Activated CD4-positive, alpha-beta T cell treated with anti-CD3 and anti-CD28 coated beads for 36 hours (primary cell): ENCODE measurements around the gene SLC2A2. TPM values are rescaled to one million over a fixed set of nuclear protein-coding genes. Genes with fewer than 3 reads are reported as not detected.

Experiments
- ATAC-seq: fragments of 200-7000 bp; cut with Tn5 transposase; one replicate; pipeline ENCODE4 v1.10.0; 2021; ENCODE audit warnings: mild to moderate bottlenecking, moderate library complexity
- CTCF ChIA-PET: fragments of 350-600 bp; sonication (Branson Sonifier 250); formaldehyde crosslinking; loops from one replicate; lab custom pipeline; 2021; ENCODE audit warnings: antibody characterized with exemption; lab: Charles Lee
- POLR2A ChIA-PET: fragments of 350-600 bp; sonication (Branson Sonifier 250); formaldehyde crosslinking; loops from one replicate; lab custom pipeline; 2021; ENCODE audit warnings: antibody characterized with exemption, inconsistent platforms; lab: Charles Lee
- DNase-seq: peaks from one replicate; pipeline ENCODE4 v3.0.0-alpha.2; 2020
- H3K27ac Mint-ChIP-seq: one replicate; pipeline ENCODE4 v1.8.0; 2021; ENCODE audit warnings: mixed read lengths
- H3K27me3 Mint-ChIP-seq: one replicate; pipeline ENCODE4 v1.8.0; 2021; ENCODE audit warnings: mixed read lengths
- H3K36me3 Mint-ChIP-seq: one replicate; pipeline ENCODE4 v1.8.0; 2021; ENCODE audit warnings: low read depth, mixed read lengths
- H3K4me1 Mint-ChIP-seq: one replicate; pipeline ENCODE4 v1.8.0; 2021; ENCODE audit warnings: mixed read lengths
- H3K4me3 Mint-ChIP-seq: one replicate; pipeline ENCODE4 v1.8.0; 2021; ENCODE audit warnings: mild to moderate bottlenecking, moderate library complexity, mixed read lengths
- H3K9me3 Mint-ChIP-seq: one replicate; pipeline ENCODE4 v1.8.0; 2021; ENCODE audit warnings: low read depth, mixed read lengths
- intact Hi-C, 2 experiments: fragments of 100-400 bp; cut with DNase I in 1 of 2; cut with micrococcal nuclease in 1 of 2; formaldehyde crosslinking; loops; one replicate each; pipeline versions ENCODE4 v1.14.2 to v1.15.1; 2022 to 2024; cut with DNase I, micrococcal nuclease
- total RNA-seq, 2 experiments: library from RNA; stranded (reverse); gene quantifications; one replicate each; pipeline ENCODE4 v1.2.3, GENCODE V29; 2021

SLC2A2 gene
- total RNA-seq, 2 experiments from 2014 or later = not detected

GRCh38 chr3:171055336-171056178 is 29.0 kb upstream of the SLC2A2 start:
- Mint-ChIP-seq H3K36me3 (no peaks in the 10 kb centered on the region), H3K4me3 (no peak overlapping the region), H3K9me3 (peaks cover 2% of the 10 kb centered on the region), H3K27me3 (peaks cover 2% of the 10 kb centered on the region), H3K27ac (no peak overlapping the region), H3K4me1 (no peaks in the 10 kb centered on the region)
- POLR2A ChIA-PET = no interaction called here
- intact Hi-C loops = no loop called here
- no peak for DNase-seq
- CTCF ChIA-PET = interaction anchor here (1.0 kb wide), 1 partner anchor 10 kb away, joined by 3 read pairs; no protein-coding TSS in a partner anchor
- no peak for ATAC-seq

- intact Hi-C loops = loop anchor here in 1 of 2 experiments (5.0 kb wide), 1 partner anchor 93 kb away; no protein-coding TSS in a partner anchor
- POLR2A ChIA-PET = no interaction called here
- H3K27ac Mint-ChIP-seq = no peak overlapping the region
- CTCF ChIA-PET = interaction anchor here (1.0 kb wide), 1 partner anchor 11 kb away, joined by 3 read pairs; no protein-coding TSS in a partner anchor
- ATAC-seq (no peak), DNase-seq (no peak)
- H3K4me1 Mint-ChIP-seq = no peaks in the 10 kb centered on the region
- H3K27me3 Mint-ChIP-seq = peaks cover 2% of the 10 kb centered on the region
- no peak overlapping the region for H3K4me3 Mint-ChIP-seq
- H3K36me3 Mint-ChIP-seq = no peaks in the 10 kb centered on the region
- H3K9me3 Mint-ChIP-seq = peaks cover 2% of the 10 kb centered on the region
Measured at GRCh38 chr3:171054921-171055320, 28.4 kb upstream of the SLC2A2 start.

GRCh38 chr3:171054231-171054630 is 27.7 kb upstream of the SLC2A2 start:
- intact Hi-C loops = loop anchor here in 1 of 2 experiments (5.0 kb wide), 1 partner anchor 92 kb away; no protein-coding TSS in a partner anchor
- Mint-ChIP-seq H3K27ac (no peak overlapping the region), H3K4me1 (no peaks in the 10 kb centered on the region), H3K4me3 (no peak overlapping the region), H3K36me3 (no peaks in the 10 kb centered on the region), H3K27me3 (peaks cover 2% of the 10 kb centered on the region), H3K9me3 (peaks cover 2% of the 10 kb centered on the region)
- DNase-seq (no peak), ATAC-seq (no peak)
- POLR2A ChIA-PET = no interaction called here
- CTCF ChIA-PET = interaction anchor here (0.6 to 0.8 kb wide), 2 partner anchors 9 to 814 kb away, joined by 3 read pairs; no protein-coding TSS in a partner anchor

GRCh38 chr3:171049861-171050444 is 23.4 kb upstream of the SLC2A2 start:
- ChIA-PET POLR2A (no interaction called here), CTCF (interaction anchor here (0.6 to 3.0 kb wide), 8 partner anchors 12 to 724 kb away, joined by 3 to 22 read pairs (median 4); no protein-coding TSS in a partner anchor)
- Mint-ChIP-seq H3K4me1 (no peaks in the 10 kb centered on the region), H3K36me3 (no peaks in the 10 kb centered on the region), H3K27me3 (peaks cover 5% of the 10 kb centered on the region), H3K4me3 (no peak overlapping the region), H3K9me3 (peaks cover 2% of the 10 kb centered on the region), H3K27ac (no peak overlapping the region)
- intact Hi-C loops = loop anchor here (1.0 to 5.0 kb wide), 4 partner anchors 88 to 723 kb away; no protein-coding TSS in a partner anchor
- peak; percentile 70 for DNase-seq
- ATAC-seq = peak; percentile 80

GRCh38 chr3:171046760-171047159 is 20.2 kb upstream of the SLC2A2 start:
- no peak overlapping the region for H3K4me3 Mint-ChIP-seq
- H3K27ac Mint-ChIP-seq = no peak overlapping the region
- H3K9me3 Mint-ChIP-seq = no peaks in the 10 kb centered on the region
- ATAC-seq (no peak), DNase-seq (no peak)
- H3K27me3 Mint-ChIP-seq = peaks cover 11% of the 10 kb centered on the region
- POLR2A ChIA-PET = interaction anchor here (0.6 kb wide), 1 partner anchor 478 kb away, joined by 3 read pairs; no protein-coding TSS in a partner anchor
- no peaks in the 10 kb centered on the region for H3K4me1 Mint-ChIP-seq
- intact Hi-C loops = no loop called here
- H3K36me3 Mint-ChIP-seq = no peaks in the 10 kb centered on the region
- CTCF ChIA-PET = no interaction called here

- H3K4me1 Mint-ChIP-seq = no peaks in the 10 kb centered on the region
- intact Hi-C loops = no loop called here
- H3K9me3 Mint-ChIP-seq = no peaks in the 10 kb centered on the region
Measured at GRCh38 chr3:171044835-171045793, 18.6 kb upstream of the SLC2A2 start.

GRCh38 chr3:171044384-171044783 is 17.9 kb upstream of the SLC2A2 start:
- Mint-ChIP-seq H3K27ac (no peak overlapping the region), H3K36me3 (no peaks in the 10 kb centered on the region), H3K9me3 (no peaks in the 10 kb centered on the region), H3K4me3 (no peak overlapping the region), H3K4me1 (no peaks in the 10 kb centered on the region), H3K27me3 (peaks cover 17% of the 10 kb centered on the region)
- ATAC-seq = no peak
- DNase-seq = no peak
- intact Hi-C loops = no loop called here
- POLR2A ChIA-PET = no interaction called here
- CTCF ChIA-PET = interaction anchor here (1.0 kb wide), 1 partner anchor 27 kb away, joined by 5 read pairs; no protein-coding TSS in a partner anchor

More at GRCh38 chr3:171044835-171045793, 18.6 kb upstream of the SLC2A2 start:
- ChIA-PET CTCF (interaction anchor here (1.0 kb wide), 1 partner anchor 27 kb away, joined by 5 read pairs; no protein-coding TSS in a partner anchor), POLR2A (no interaction called here)
- Mint-ChIP-seq H3K27me3 (peaks cover 12% of the 10 kb centered on the region), H3K27ac (no peak overlapping the region), H3K36me3 (no peaks in the 10 kb centered on the region), H3K4me3 (no peak overlapping the region)
- DNase-seq = no peak
- no peak for ATAC-seq

GRCh38 chr3:171039674-171040073 is 13.2 kb upstream of the SLC2A2 start:
- no peak overlapping the region for H3K27ac Mint-ChIP-seq
- DNase-seq (no peak), ATAC-seq (no peak)
- H3K4me1 Mint-ChIP-seq = no peaks in the 10 kb centered on the region
- POLR2A ChIA-PET = no interaction called here
- intact Hi-C loops = no loop called here
- CTCF ChIA-PET = no interaction called here
- H3K36me3 Mint-ChIP-seq = no peaks in the 10 kb centered on the region
- no peak overlapping the region for H3K4me3 Mint-ChIP-seq
- H3K27me3 Mint-ChIP-seq = peaks cover 21% of the 10 kb centered on the region
- no peaks in the 10 kb centered on the region for H3K9me3 Mint-ChIP-seq

- ChIA-PET POLR2A (no interaction called here), CTCF (interaction anchor here (1.1 kb wide), 1 partner anchor 11 kb away, joined by 3 read pairs; no protein-coding TSS in a partner anchor)
- intact Hi-C loops = no loop called here
- DNase-seq (no peak), ATAC-seq (no peak)
- Mint-ChIP-seq H3K36me3 (no peaks in the 10 kb centered on the region), H3K4me1 (no peaks in the 10 kb centered on the region), H3K9me3 (no peaks in the 10 kb centered on the region), H3K27ac (no peak overlapping the region), H3K4me3 (no peak overlapping the region), H3K27me3 (peaks cover 17% of the 10 kb centered on the region)
Measured at GRCh38 chr3:171038342-171038741, 11.8 kb upstream of the SLC2A2 start.

GRCh38 chr3:171028779-171029232 is 2.3 kb upstream of the SLC2A2 start:
- ChIA-PET CTCF (no interaction called here), POLR2A (no interaction called here)
- peaks cover 17% of the 10 kb centered on the region for H3K27me3 Mint-ChIP-seq
- no peaks in the 10 kb centered on the region for H3K36me3 Mint-ChIP-seq
- intact Hi-C loops = loop anchor here in 1 of 2 experiments (2.0 kb wide), 1 partner anchor 54 kb away; no protein-coding TSS in a partner anchor
- H3K4me1 Mint-ChIP-seq = peaks cover 2% of the 10 kb centered on the region
- ATAC-seq (no peak), DNase-seq (no peak)
- no peak overlapping the region for H3K27ac Mint-ChIP-seq
- no peak overlapping the region for H3K4me3 Mint-ChIP-seq
- no peaks in the 10 kb centered on the region for H3K9me3 Mint-ChIP-seq
